ENCODE data around the gene PC.
"Not testable (repeated sequence)": the region's sequence is repeated elsewhere in the genome, so short reads cannot be mapped to it uniquely, and the experiment has no call there.

The PC gene

GRCh38 chr11:66962801-66963200 lies 4.6 kb upstream of the PC start:
- no peak overlapping the region for H3K9ac ChIP-seq
- no peaks in the 10 kb centered on the region for H3K27me3 ChIP-seq (ENCODE audit: control insufficient read depth, insufficient read depth, low read length)
- H3K79me2 ChIP-seq: no peaks in the 10 kb centered on the region
- no peak overlapping the region for H3K27ac ChIP-seq
- no peaks in the 10 kb centered on the region for H3K36me3 ChIP-seq (ENCODE audit: control insufficient read depth, insufficient read depth, low read length)
- H3K4me1 ChIP-seq: peaks cover 3% of the 10 kb centered on the region
- no peak for TF ChIP-seq CTCF (IDR thresholded peaks at IDR 0.05)
- no peak overlapping the region for H2AFZ ChIP-seq
- no peak overlapping the region for H3K4me3 ChIP-seq (ENCODE audit: low read depth, low read length)
- no peaks in the 10 kb centered on the region for H3K9me3 ChIP-seq (ENCODE audit: control insufficient read depth, low read length)
- no peak overlapping the region for H3K4me2 ChIP-seq (ENCODE audit: low read length)

GRCh38 chr11:66962247-66962646 lies 4.1 kb upstream of the PC start:
- no peak overlapping the region for H2AFZ ChIP-seq
- no peaks in the 10 kb centered on the region for H3K36me3 ChIP-seq (ENCODE audit: control insufficient read depth, insufficient read depth, low read length)
- no peak overlapping the region for H3K27ac ChIP-seq
- H3K79me2 ChIP-seq: no peaks in the 10 kb centered on the region
- peaks cover 3% of the 10 kb centered on the region for H3K4me1 ChIP-seq
- no peaks in the 10 kb centered on the region for H3K27me3 ChIP-seq (ENCODE audit: control insufficient read depth, insufficient read depth, low read length)
- no peak overlapping the region for H3K4me3 ChIP-seq (ENCODE audit: low read depth, low read length)
- H3K9ac ChIP-seq: no peak overlapping the region
- H3K9me3 ChIP-seq (ENCODE audit: control insufficient read depth, low read length): no peaks in the 10 kb centered on the region
- H3K4me2 ChIP-seq (ENCODE audit: low read length): no peak overlapping the region
- no peak for TF ChIP-seq CTCF (IDR thresholded peaks at IDR 0.05)

GRCh38 chr11:66961691-66962213 lies 3.6 kb upstream of the PC start:
- not testable (repeated sequence) for H3K4me3 ChIP-seq (ENCODE audit: low read depth, low read length); H3K79me2 ChIP-seq; H3K27me3 ChIP-seq (ENCODE audit: control insufficient read depth, insufficient read depth, low read length); H3K27ac ChIP-seq; H2AFZ ChIP-seq; H3K4me1 ChIP-seq; H3K4me2 ChIP-seq (ENCODE audit: low read length); H3K36me3 ChIP-seq (ENCODE audit: control insufficient read depth, insufficient read depth, low read length); H3K9ac ChIP-seq; H3K9me3 ChIP-seq (ENCODE audit: control insufficient read depth, low read length)

GRCh38 chr11:66958956-66959274 lies 732 bp upstream of the PC start:
- no peak for TF ChIP-seq CTCF (IDR thresholded peaks at IDR 0.05)
- H3K9ac ChIP-seq: no peak overlapping the region
- peak overlapping the region; percentile 37 for H3K4me3 ChIP-seq (ENCODE audit: low read depth, low read length)
- peak overlapping the region; percentile 46 for H3K27ac ChIP-seq
- peak overlapping the region; percentile 71 for H3K4me2 ChIP-seq (ENCODE audit: low read length)
- peak overlapping the region; percentile 67 for H2AFZ ChIP-seq
- no peaks in the 10 kb centered on the region for H3K79me2 ChIP-seq
- H3K4me1 ChIP-seq: peaks cover 6% of the 10 kb centered on the region
- no peaks in the 10 kb centered on the region for H3K27me3 ChIP-seq (ENCODE audit: control insufficient read depth, insufficient read depth, low read length)
- H3K36me3 ChIP-seq (ENCODE audit: control insufficient read depth, insufficient read depth, low read length): no peaks in the 10 kb centered on the region
- no peaks in the 10 kb centered on the region for H3K9me3 ChIP-seq (ENCODE audit: control insufficient read depth, low read length)

- Histone ChIP-seq H3K9me3 (ENCODE audit: control insufficient read depth, low read length) (no peaks in the 10 kb centered on the region), H3K27ac (peak overlapping the region; percentile 51), H3K27me3 (ENCODE audit: control insufficient read depth, insufficient read depth, low read length) (no peaks in the 10 kb centered on the region), H3K4me3 (ENCODE audit: low read depth, low read length) (peak overlapping the region; percentile 53), H3K4me1 (peaks cover 6% of the 10 kb centered on the region), H3K79me2 (no peaks in the 10 kb centered on the region), H2AFZ (peak overlapping the region; percentile 66), H3K9ac (no peak overlapping the region), H3K4me2 (ENCODE audit: low read length) (peak overlapping the region; percentile 71), H3K36me3 (ENCODE audit: control insufficient read depth, insufficient read depth, low read length) (no peaks in the 10 kb centered on the region)
- no peak for TF ChIP-seq CTCF (IDR thresholded peaks at IDR 0.05)
These were observed 282 bp downstream of the PC start for GRCh38 chr11:66957971-66958231.

Measured in parathyroid adenoma (tissue), 2 donors.